ENCODE results near the gene PIAS2. TPM values are rescaled to one million over a fixed set of nuclear protein-coding genes. Genes with fewer than 3 reads are reported as not detected.

The PIAS2 gene
- total and polyA plus RNA-seq, 2 experiments from 2014 or later = 30.3 to 54.2 TPM

- H2AFZ ChIP-seq = no peak overlapping the region
- H3K79me2 ChIP-seq (replicated peaks; ENCODE audit: insufficient read depth) = peaks cover 100% of the 10 kb centered on the region
- Mint-ChIP-seq H3K4me3 (no peak overlapping the region), H3K4me1 (peaks cover 49% of the 10 kb centered on the region), H3K9me3 (peaks cover 9% of the 10 kb centered on the region; the same call in 2 of the 3 replicates), H3K27me3 (ENCODE audit: insufficient read depth, low read depth, poor library complexity) (no peaks in the 10 kb centered on the region), H3K27ac (no peak overlapping the region), H3K36me3 (ENCODE audit: low read depth) (peaks cover 31% of the 10 kb centered on the region)
- no peak overlapping the region for H3K4me3 ChIP-seq
- ATAC-seq (no peak), DNase-seq (ENCODE audit: low spot score) (no peak)
- TF ChIP-seq JUNB (IDR thresholded peaks at IDR 0.05; ENCODE audit: unreplicated experiment) = no peak
- TF ChIP-seq CTCF (conservative IDR thresholded peaks at IDR 0.05; ENCODE audit: low read depth in 2 of 2) = no peak
- H3K4me1 ChIP-seq (ENCODE audit: insufficient read depth) = peaks cover 66% of the 10 kb centered on the region
- H3K4me2 ChIP-seq = peak overlapping the region; percentile 37
- no peaks in the 10 kb centered on the region for H3F3A ChIP-seq (replicated peaks; ENCODE audit: low read depth)
- 0 out of 2 replicates have a peak overlapping the region, but pooled peaks have one; percentile 2 for H3K27ac ChIP-seq (ENCODE audit: low read depth)
- no peaks in the 10 kb centered on the region for H3K36me3 ChIP-seq (ENCODE audit: insufficient read depth)
- H3K9me2 ChIP-seq (ENCODE audit: insufficient read depth) = no peaks in the 10 kb centered on the region
- H4K20me1 ChIP-seq (replicated peaks; ENCODE audit: insufficient read depth) = peaks cover 51% of the 10 kb centered on the region
- no peaks in the 10 kb centered on the region for H3K27me3 ChIP-seq (ENCODE audit: insufficient read depth)
Measured at GRCh38 chr18:46910856-46911255, 6.5 kb downstream of the PIAS2 start.

GRCh38 chr18:46909497-46909896, 7.8 kb downstream of the PIAS2 start:
- Histone ChIP-seq H3K4me3 (no peak overlapping the region), H4K20me1 (replicated peaks; ENCODE audit: insufficient read depth) (peaks cover 38% of the 10 kb centered on the region), H3K27ac (ENCODE audit: low read depth) (no peak overlapping the region), H3K36me3 (ENCODE audit: insufficient read depth) (no peaks in the 10 kb centered on the region), H3K79me2 (replicated peaks; ENCODE audit: insufficient read depth) (peaks cover 100% of the 10 kb centered on the region), H3F3A (replicated peaks; ENCODE audit: low read depth) (no peaks in the 10 kb centered on the region), H3K27me3 (ENCODE audit: insufficient read depth) (no peaks in the 10 kb centered on the region), H2AFZ (no peak overlapping the region), H3K4me1 (ENCODE audit: insufficient read depth) (peaks cover 52% of the 10 kb centered on the region), H3K9me2 (ENCODE audit: insufficient read depth) (no peaks in the 10 kb centered on the region), H3K4me2 (no peak overlapping the region)
- Mint-ChIP-seq H3K27me3 (ENCODE audit: insufficient read depth, low read depth, poor library complexity) (no peaks in the 10 kb centered on the region), H3K4me1 (peaks cover 36% of the 10 kb centered on the region), H3K27ac (no peak overlapping the region), H3K4me3 (no peak overlapping the region), H3K9me3 (peaks cover 9% of the 10 kb centered on the region; the same call in 2 of the 3 replicates), H3K36me3 (ENCODE audit: low read depth) (peaks cover 37% of the 10 kb centered on the region)
- TF ChIP-seq JUNB (IDR thresholded peaks at IDR 0.05; ENCODE audit: unreplicated experiment) (no peak), CTCF (conservative IDR thresholded peaks at IDR 0.05; ENCODE audit: low read depth in 2 of 2) (no peak)
- ATAC-seq (no peak), DNase-seq (ENCODE audit: low spot score) (no peak)

GRCh38 chr18:46903406-46903805, 13.9 kb downstream of the PIAS2 start:
- no peak overlapping the region for H3K4me3 ChIP-seq
- ATAC-seq (no peak), DNase-seq (ENCODE audit: low spot score) (no peak)
- H3K79me2 ChIP-seq (replicated peaks; ENCODE audit: insufficient read depth) = peaks cover 90% of the 10 kb centered on the region
- peaks cover 9% of the 10 kb centered on the region; the same call in 2 of the 3 replicates for H3K9me3 Mint-ChIP-seq
- no peaks in the 10 kb centered on the region for H3K9me2 ChIP-seq (ENCODE audit: insufficient read depth)
- H3K36me3 ChIP-seq (ENCODE audit: insufficient read depth) = no peaks in the 10 kb centered on the region
- no peak overlapping the region for H2AFZ ChIP-seq
- H3K27me3 ChIP-seq (ENCODE audit: insufficient read depth) = no peaks in the 10 kb centered on the region
- H3K27ac Mint-ChIP-seq = no peak overlapping the region
- H4K20me1 ChIP-seq (replicated peaks; ENCODE audit: insufficient read depth) = peaks cover 7% of the 10 kb centered on the region
- H3F3A ChIP-seq (replicated peaks; ENCODE audit: low read depth) = peaks cover 7% of the 10 kb centered on the region; the same call in 1 of the 2 replicates
- H3K27ac ChIP-seq (ENCODE audit: low read depth) = no peak overlapping the region
- H3K27me3 Mint-ChIP-seq (ENCODE audit: insufficient read depth, low read depth, poor library complexity) = peaks cover 2% of the 10 kb centered on the region
- peaks cover 52% of the 10 kb centered on the region for H3K36me3 Mint-ChIP-seq (ENCODE audit: low read depth)
- H3K4me1 ChIP-seq (ENCODE audit: insufficient read depth) = peaks cover 13% of the 10 kb centered on the region
- H3K4me2 ChIP-seq = no peak overlapping the region
- H3K4me1 Mint-ChIP-seq = peaks cover 14% of the 10 kb centered on the region
- no peak overlapping the region for H3K4me3 Mint-ChIP-seq
- TF ChIP-seq NANOG (IDR thresholded peaks at IDR 0.05; ENCODE audit: borderline replicate concordance) (no peak), CREB1 (CRISPR knock-in tag; IDR thresholded peaks at IDR 0.05; ENCODE audit: low read depth) (no peak), EZH2 (IDR thresholded peaks at IDR 0.05; ENCODE audit: low read depth, unreplicated experiment) (no peak), ZNF331 (CRISPR knock-in tag; IDR thresholded peaks at IDR 0.05; ENCODE audit: low read depth) (no peak), CTCF (conservative IDR thresholded peaks at IDR 0.05; ENCODE audit: low read depth in 2 of 2) (no peak), EZH2phosphoT487 (IDR thresholded peaks at IDR 0.05; ENCODE audit: unreplicated experiment) (no peak)
